Measurements from ENCODE around the gene LRRC46.

The LRRC46 gene

DNA sequence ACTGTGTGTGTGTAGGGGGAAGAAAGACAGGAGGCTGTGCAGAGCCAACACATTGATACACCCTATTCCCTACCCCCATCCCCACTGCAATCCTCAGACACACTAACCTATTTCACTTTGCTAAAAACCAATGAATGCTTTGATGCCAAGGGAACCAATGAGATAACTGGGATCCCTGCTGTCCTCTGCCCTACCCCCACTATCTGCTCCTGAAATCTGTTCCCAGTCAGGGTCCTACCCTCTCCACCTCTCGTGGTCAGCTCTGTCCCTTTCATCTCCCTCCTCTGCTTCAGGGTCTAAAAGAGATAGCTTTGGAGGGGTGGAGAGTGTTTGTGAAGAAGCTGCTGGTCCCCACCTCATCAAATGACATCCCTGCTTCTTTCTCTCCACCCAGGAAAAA is 38.6 kb downstream of the LRRC46 start:
- DNase-seq (ENCODE audit: low read depth), result no peak
- H3K4me3 ChIP-seq (ENCODE audit: low read depth, low read length), result no peak overlapping the region
- TF ChIP-seq CTCF (IDR thresholded peaks at IDR 0.05; ENCODE audit: control insufficient read depth, extremely low read depth, insufficient read depth), result no peak

- no peak for DNase-seq (ENCODE audit: low read depth)
- H3K4me3 ChIP-seq (ENCODE audit: low read depth, low read length), result no peak overlapping the region
- no peak for TF ChIP-seq CTCF (IDR thresholded peaks at IDR 0.05; ENCODE audit: control insufficient read depth, extremely low read depth, insufficient read depth)
These were observed 39.6 kb downstream of the LRRC46 start for GRCh38 chr17:47871048-47871447.

DNA sequence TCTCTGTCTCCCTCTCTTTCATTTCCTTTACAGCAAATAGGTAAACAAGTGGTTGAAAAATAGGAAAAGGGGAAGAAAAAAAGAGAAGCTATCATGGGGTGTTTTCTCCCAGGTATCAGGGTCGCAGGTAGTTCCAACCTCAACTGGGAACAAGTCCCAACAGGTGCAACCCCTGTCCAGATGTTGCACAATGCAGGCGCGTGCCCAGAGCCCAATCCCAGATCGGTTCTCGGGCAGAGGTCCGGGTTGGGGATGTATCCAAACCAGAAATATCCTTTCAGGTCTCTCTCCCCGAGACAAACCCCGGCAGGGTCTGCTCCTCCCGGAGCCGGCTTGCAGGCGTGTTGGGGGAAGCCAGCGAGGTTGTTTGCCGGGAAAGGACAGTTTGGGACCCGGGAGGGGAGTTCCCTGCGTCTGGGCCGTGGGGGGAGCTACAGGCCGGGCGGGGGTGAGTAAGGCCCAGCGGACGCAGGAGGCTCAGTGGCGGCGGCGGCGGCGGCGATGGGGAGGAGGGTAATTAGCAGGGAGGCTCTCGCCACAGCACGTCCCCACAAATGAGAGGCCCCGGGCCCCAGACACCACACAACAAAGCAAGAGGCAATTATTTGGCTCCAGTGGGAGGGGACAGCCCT is 40.7 kb downstream of the LRRC46 start:
- TF ChIP-seq CTCF (IDR thresholded peaks at IDR 0.05; ENCODE audit: control insufficient read depth, extremely low read depth, insufficient read depth), result no peak
- no peak for DNase-seq (ENCODE audit: low read depth)
- no peak overlapping the region for H3K4me3 ChIP-seq (ENCODE audit: low read depth, low read length)

GRCh38 chr17:47872651-47873161 is 41.2 kb downstream of the LRRC46 start:
- TF ChIP-seq CTCF (IDR thresholded peaks at IDR 0.05; ENCODE audit: control insufficient read depth, extremely low read depth, insufficient read depth), result no peak
- no peak overlapping the region for H3K4me3 ChIP-seq (ENCODE audit: low read depth, low read length)
- DNase-seq (ENCODE audit: low read depth), result no peak

- DNase-seq (ENCODE audit: low read depth), result no peak
- TF ChIP-seq CTCF (IDR thresholded peaks at IDR 0.05; ENCODE audit: control insufficient read depth, extremely low read depth, insufficient read depth), result no peak
- no peak overlapping the region for H3K4me3 ChIP-seq (ENCODE audit: low read depth, low read length)
These were observed 42.0 kb downstream of the LRRC46 start for GRCh38 chr17:47873200-47874090.

GRCh38 chr17:47875011-47875985 is 43.8 kb downstream of the LRRC46 start:
- DNase-seq (ENCODE audit: low read depth), result no peak
- TF ChIP-seq CTCF (IDR thresholded peaks at IDR 0.05; ENCODE audit: control insufficient read depth, extremely low read depth, insufficient read depth), result no peak
- H3K4me3 ChIP-seq (ENCODE audit: low read depth, low read length), result no peak overlapping the region

Data from LNCaP clone FGC (cell line).